Measurements from ENCODE around the gene KLHL7. TPM values are rescaled to one million over a fixed set of nuclear protein-coding genes. Genes with fewer than 3 reads are reported as not detected.

The KLHL7 gene
- total and polyA plus RNA-seq, 4 donors: 5.4 to 14.1 (median 9.9) TPM

DNA sequence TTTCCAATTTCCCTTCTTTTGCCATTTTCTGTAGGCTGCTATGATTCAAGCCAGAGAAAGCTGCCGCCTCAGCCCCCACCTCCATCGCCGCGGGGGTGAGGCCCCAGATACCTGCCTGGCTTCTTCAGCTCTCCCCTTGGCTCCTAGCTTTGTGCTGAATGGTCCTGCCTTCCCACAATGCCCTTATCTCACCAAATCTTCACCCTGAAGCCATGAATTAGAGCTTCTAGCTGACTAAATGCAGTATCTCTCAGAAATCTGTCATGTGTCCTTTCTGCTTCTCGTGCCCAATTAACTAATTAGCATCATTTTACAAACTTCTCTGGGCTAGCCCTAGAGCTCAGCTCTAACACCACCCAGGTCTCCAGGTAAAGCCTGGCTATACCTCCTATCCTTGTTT lies 108.8 kb downstream of the KLHL7 start:
- Histone ChIP-seq H3K27me3 (ENCODE audit: control insufficient read depth in 4 of 4, insufficient read depth in 4 of 4, low read length in 3 of 4) (no peaks in the 10 kb centered on the region), H3K4me3 (ENCODE audit: low read depth in 1 of 3, low read length in 3 of 3) (no peak overlapping the region), H3K9ac (ENCODE audit: low read depth in 1 of 2, low read length in 2 of 2) (no peak overlapping the region), H3K36me3 (ENCODE audit: control insufficient read depth in 4 of 4, insufficient read depth in 3 of 4, low read depth in 1 of 4, low read length in 3 of 4) (no peaks in the 10 kb centered on the region), H3K9me3 (ENCODE audit: control insufficient read depth in 4 of 4, low read length in 3 of 4) (no peaks in the 10 kb centered on the region), H3K4me1 (ENCODE audit: control insufficient read depth in 4 of 4, insufficient read depth in 4 of 4, low read length in 3 of 4) (no peaks in the 10 kb centered on the region), H3K27ac (ENCODE audit: low read depth in 1 of 2, low read length in 2 of 2) (no peak overlapping the region)
- WGBS: 94% methylated on average over 5 of the region's 5 CpGs
- TF ChIP-seq HNF4A (conservative IDR thresholded peaks at IDR 0.05): no peak
- TF ChIP-seq, protein P1, sequence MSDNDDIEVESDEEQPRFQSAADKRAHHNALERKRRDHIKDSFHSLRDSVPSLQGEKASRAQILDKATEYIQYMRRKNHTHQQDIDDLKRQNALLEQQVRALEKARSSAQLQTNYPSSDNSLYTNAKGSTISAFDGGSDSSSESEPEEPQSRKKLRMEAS (IDR thresholded peaks at IDR 0.05): no peak
- TF ChIP-seq, protein P2, sequence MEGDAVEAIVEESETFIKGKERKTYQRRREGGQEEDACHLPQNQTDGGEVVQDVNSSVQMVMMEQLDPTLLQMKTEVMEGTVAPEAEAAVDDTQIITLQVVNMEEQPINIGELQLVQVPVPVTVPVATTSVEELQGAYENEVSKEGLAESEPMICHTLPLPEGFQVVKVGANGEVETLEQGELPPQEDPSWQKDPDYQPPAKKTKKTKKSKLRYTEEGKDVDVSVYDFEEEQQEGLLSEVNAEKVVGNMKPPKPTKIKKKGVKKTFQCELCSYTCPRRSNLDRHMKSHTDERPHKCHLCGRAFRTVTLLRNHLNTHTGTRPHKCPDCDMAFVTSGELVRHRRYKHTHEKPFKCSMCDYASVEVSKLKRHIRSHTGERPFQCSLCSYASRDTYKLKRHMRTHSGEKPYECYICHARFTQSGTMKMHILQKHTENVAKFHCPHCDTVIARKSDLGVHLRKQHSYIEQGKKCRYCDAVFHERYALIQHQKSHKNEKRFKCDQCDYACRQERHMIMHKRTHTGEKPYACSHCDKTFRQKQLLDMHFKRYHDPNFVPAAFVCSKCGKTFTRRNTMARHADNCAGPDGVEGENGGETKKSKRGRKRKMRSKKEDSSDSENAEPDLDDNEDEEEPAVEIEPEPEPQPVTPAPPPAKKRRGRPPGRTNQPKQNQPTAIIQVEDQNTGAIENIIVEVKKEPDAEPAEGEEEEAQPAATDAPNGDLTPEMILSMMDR (IDR thresholded peaks at IDR 0.05; ENCODE audit: low read depth, low read length, missing input control): no peak
- no peak for TF ChIP-seq HNF4G (IDR thresholded peaks at IDR 0.05)
- no peak for TF ChIP-seq TAF1 (conservative IDR thresholded peaks at IDR 0.05)
- TF ChIP-seq YY1 (IDR thresholded peaks at IDR 0.05): no peak
- TF ChIP-seq RXRA (IDR thresholded peaks at IDR 0.05): no peak
- TF ChIP-seq, protein P3, sequence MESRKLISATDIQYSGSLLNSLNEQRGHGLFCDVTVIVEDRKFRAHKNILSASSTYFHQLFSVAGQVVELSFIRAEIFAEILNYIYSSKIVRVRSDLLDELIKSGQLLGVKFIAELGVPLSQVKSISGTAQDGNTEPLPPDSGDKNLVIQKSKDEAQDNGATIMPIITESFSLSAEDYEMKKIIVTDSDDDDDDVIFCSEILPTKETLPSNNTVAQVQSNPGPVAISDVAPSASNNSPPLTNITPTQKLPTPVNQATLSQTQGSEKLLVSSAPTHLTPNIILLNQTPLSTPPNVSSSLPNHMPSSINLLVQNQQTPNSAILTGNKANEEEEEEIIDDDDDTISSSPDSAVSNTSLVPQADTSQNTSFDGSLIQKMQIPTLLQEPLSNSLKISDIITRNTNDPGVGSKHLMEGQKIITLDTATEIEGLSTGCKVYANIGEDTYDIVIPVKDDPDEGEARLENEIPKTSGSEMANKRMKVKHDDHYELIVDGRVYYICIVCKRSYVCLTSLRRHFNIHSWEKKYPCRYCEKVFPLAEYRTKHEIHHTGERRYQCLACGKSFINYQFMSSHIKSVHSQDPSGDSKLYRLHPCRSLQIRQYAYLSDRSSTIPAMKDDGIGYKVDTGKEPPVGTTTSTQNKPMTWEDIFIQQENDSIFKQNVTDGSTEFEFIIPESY (IDR thresholded peaks at IDR 0.05): no peak
- no peak for TF ChIP-seq RAD21 (IDR thresholded peaks at IDR 0.05)
- TF ChIP-seq, protein P4, sequence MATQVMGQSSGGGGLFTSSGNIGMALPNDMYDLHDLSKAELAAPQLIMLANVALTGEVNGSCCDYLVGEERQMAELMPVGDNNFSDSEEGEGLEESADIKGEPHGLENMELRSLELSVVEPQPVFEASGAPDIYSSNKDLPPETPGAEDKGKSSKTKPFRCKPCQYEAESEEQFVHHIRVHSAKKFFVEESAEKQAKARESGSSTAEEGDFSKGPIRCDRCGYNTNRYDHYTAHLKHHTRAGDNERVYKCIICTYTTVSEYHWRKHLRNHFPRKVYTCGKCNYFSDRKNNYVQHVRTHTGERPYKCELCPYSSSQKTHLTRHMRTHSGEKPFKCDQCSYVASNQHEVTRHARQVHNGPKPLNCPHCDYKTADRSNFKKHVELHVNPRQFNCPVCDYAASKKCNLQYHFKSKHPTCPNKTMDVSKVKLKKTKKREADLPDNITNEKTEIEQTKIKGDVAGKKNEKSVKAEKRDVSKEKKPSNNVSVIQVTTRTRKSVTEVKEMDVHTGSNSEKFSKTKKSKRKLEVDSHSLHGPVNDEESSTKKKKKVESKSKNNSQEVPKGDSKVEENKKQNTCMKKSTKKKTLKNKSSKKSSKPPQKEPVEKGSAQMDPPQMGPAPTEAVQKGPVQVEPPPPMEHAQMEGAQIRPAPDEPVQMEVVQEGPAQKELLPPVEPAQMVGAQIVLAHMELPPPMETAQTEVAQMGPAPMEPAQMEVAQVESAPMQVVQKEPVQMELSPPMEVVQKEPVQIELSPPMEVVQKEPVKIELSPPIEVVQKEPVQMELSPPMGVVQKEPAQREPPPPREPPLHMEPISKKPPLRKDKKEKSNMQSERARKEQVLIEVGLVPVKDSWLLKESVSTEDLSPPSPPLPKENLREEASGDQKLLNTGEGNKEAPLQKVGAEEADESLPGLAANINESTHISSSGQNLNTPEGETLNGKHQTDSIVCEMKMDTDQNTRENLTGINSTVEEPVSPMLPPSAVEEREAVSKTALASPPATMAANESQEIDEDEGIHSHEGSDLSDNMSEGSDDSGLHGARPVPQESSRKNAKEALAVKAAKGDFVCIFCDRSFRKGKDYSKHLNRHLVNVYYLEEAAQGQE (IDR thresholded peaks at IDR 0.05): no peak
- TF ChIP-seq SP1 (IDR thresholded peaks at IDR 0.05): no peak
- no peak for DNase-seq (ENCODE audit: low spot score)

DNA sequence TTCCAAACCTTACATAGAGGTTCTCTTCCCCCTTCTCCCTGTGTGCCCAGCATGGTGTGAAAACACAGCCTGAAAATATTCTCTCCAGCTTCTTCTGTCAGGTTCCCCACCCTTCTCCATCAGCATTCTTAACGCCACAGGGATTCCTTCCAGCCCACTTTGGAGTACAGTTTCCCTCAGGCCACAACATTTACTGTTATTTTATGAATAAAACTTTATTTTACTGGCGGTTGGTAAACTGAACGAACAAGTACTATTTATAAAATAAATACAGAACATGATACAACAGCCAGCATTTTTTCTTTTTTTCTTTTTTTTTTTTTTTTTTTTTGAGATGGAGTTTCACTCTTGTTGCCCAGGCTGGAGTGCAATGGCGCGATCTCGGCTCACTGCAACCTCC lies 109.4 kb downstream of the KLHL7 start:
- DNase-seq (ENCODE audit: low spot score): no peak

More for the DNA sequence above, 109.4 kb downstream of the KLHL7 start:
- no peak for TF ChIP-seq SP1 (IDR thresholded peaks at IDR 0.05)
- TF ChIP-seq, protein P2 (IDR thresholded peaks at IDR 0.05; ENCODE audit: low read depth, low read length, missing input control): no peak
- TF ChIP-seq, protein P3 (IDR thresholded peaks at IDR 0.05): no peak
- Histone ChIP-seq H3K27me3 (ENCODE audit: control insufficient read depth in 4 of 4, insufficient read depth in 4 of 4, low read length in 3 of 4) (no peaks in the 10 kb centered on the region), H3K4me3 (ENCODE audit: low read depth in 1 of 3, low read length in 3 of 3) (no peak overlapping the region), H3K9ac (ENCODE audit: low read depth in 1 of 2, low read length in 2 of 2) (no peak overlapping the region), H3K36me3 (ENCODE audit: control insufficient read depth in 4 of 4, insufficient read depth in 3 of 4, low read depth in 1 of 4, low read length in 3 of 4) (no peaks in the 10 kb centered on the region), H3K4me1 (ENCODE audit: control insufficient read depth in 4 of 4, insufficient read depth in 4 of 4, low read length in 3 of 4) (no peaks in the 10 kb centered on the region), H3K27ac (ENCODE audit: low read depth in 1 of 2, low read length in 2 of 2) (no peak overlapping the region), H3K9me3 (ENCODE audit: control insufficient read depth in 4 of 4, low read length in 3 of 4) (no peaks in the 10 kb centered on the region)
- 97% methylated on average over 3 of the region's 6 CpGs for WGBS
